Aorta (tissue), 5 donors: ENCODE data around the gene ARFGEF3. TPM values are rescaled to one million over a fixed set of nuclear protein-coding genes. Genes with fewer than 3 reads are reported as not detected.

Experiments used
- ATAC-seq: fragments of 200-7000 bp; cut with Tn5 transposase; one replicate; pipeline ENCODE4 v1.9.1; 2022; ENCODE audit warnings: moderate library complexity; ENCODE audit not compliant: low FRiP score
- DNase-seq, 2 donors: peaks; one replicate each; pipeline ENCODE4 v3.0.0-alpha.2; 2020
- H3K27ac ChIP-seq, 2 donors: one replicate each; pipeline ENCODE4 v1.5.1; 2013; ENCODE audit warnings: low read length in 2 of 2, mild to moderate bottlenecking in 2 of 2, moderate library complexity in 2 of 2, control low read depth in 1 of 2, inconsistent platforms in 1 of 2, low read depth in 1 of 2
- H3K27me3 ChIP-seq, 2 donors: one replicate each; pipeline ENCODE4 v1.6.1; 2013; ENCODE audit warnings: control low read depth in 1 of 2, low read length in 1 of 2, mild to moderate bottlenecking in 1 of 2, moderate library complexity in 1 of 2; ENCODE audit not compliant: insufficient read depth in 2 of 2, control insufficient read depth in 1 of 2
- H3K36me3 ChIP-seq, 2 donors: one replicate each; pipeline ENCODE4 v1.6.1; 2013; ENCODE audit warnings: control low read depth in 1 of 2, low read length in 1 of 2, mild to moderate bottlenecking in 1 of 2; ENCODE audit not compliant: insufficient read depth in 2 of 2, control insufficient read depth in 1 of 2
- H3K4me1 ChIP-seq, 2 donors: one replicate each; pipeline ENCODE4 v1.6.1; 2013; ENCODE audit warnings: low read length in 2 of 2, control low read depth in 1 of 2, mild to moderate bottlenecking in 1 of 2, moderate library complexity in 1 of 2; ENCODE audit not compliant: insufficient read depth in 2 of 2, control insufficient read depth in 1 of 2
- H3K4me3 ChIP-seq, 2 donors: one replicate each; pipeline ENCODE4 v1.5.1; 2013; ENCODE audit warnings: low read length in 2 of 2, control low read depth in 1 of 2, mild to moderate bottlenecking in 1 of 2
- H3K9me3 ChIP-seq: one replicate; pipeline ENCODE4 v1.6.1; 2013; ENCODE audit warnings: mild to moderate bottlenecking, low read length; ENCODE audit not compliant: control insufficient read depth
- WGBS, 2 donors: extraction: QIAGEN DNeasy Blood & Tissue Kit; methylation state at CpG; one replicate each; pipeline ENCODE4 v1.1.7; 2013; 5-methylcytosine and 5-hydroxymethylcytosine counted together
- intact Hi-C, 2 donors: fragments of 100-400 bp; cut with DNase I; formaldehyde crosslinking; loops; one replicate each; pipeline versions ENCODE4 v1.14.2 to v1.15.0; 2022
- polyA plus RNA-seq, 2 donors: library from polyadenylated mRNA; stranded (reverse); fragments of 200-250 nt; gene quantifications; one replicate each; pipeline ENCODE4 v1.2.3, GENCODE V29; 2013
- total RNA-seq, 2 donors: library from RNA; stranded (reverse); fragmentation: NEBNext Ultra II Directional; extraction: Animal tissue kit (Norgen Biotek cat#: 25700); gene quantifications; one replicate each; pipeline ENCODE4 v1.2.1, GENCODE V29; 2021
- donor health status: healthy with polysubstance abuse.
- donor health status: Bipolar disorder and iron deficiency.
- donor health status: DM: no; HTN: no; CAD: no.
- donor health status: DM: no; HTN: no; CAD: no.
- donor health status: DM: yes; HTN: yes; CAD: no.

ARFGEF3 gene
- total and polyA plus RNA-seq, 4 donors, result 0.10 to 2.5 (median 0.87) TPM

- peaks cover 0 to 6% of the 10 kb centered on the region in 2 donors for H3K4me1 ChIP-seq
- DNase-seq (no peak), ATAC-seq (no peak)
- no peak overlapping the region for H3K27ac ChIP-seq
- no peaks in the 10 kb centered on the region for H3K27me3 ChIP-seq
- WGBS, 2 donors, result 96 to 97% methylated on average over 3 of the region's 3 CpGs
- H3K9me3 ChIP-seq, result no peaks in the 10 kb centered on the region
- H3K36me3 ChIP-seq, result no peaks in the 10 kb centered on the region
- no peak overlapping the region for H3K4me3 ChIP-seq
- intact Hi-C loops, result no loop called here
Observed at GRCh38 chr6:138246650-138247440, 85.1 kb downstream of the ARFGEF3 start.

- WGBS, 2 donors, result 91 to 95% methylated on average over 7 of the region's 7 CpGs
- DNase-seq, result no peak
- Histone ChIP-seq H3K4me1 (peaks cover 0 to 6% of the 10 kb centered on the region in 2 donors), H3K9me3 (no peaks in the 10 kb centered on the region), H3K36me3 (no peaks in the 10 kb centered on the region), H3K27ac (no peak overlapping the region), H3K27me3 (no peaks in the 10 kb centered on the region), H3K4me3 (no peak overlapping the region)
- intact Hi-C loops, result no loop called here
- no peak for ATAC-seq
Observed at GRCh38 chr6:138248011-138248410, 86.3 kb downstream of the ARFGEF3 start.

GRCh38 chr6:138248878-138249277, 87.1 kb downstream of the ARFGEF3 start:
- H3K36me3 ChIP-seq, result no peaks in the 10 kb centered on the region
- H3K9me3 ChIP-seq, result no peaks in the 10 kb centered on the region
- H3K4me3 ChIP-seq, result no peak overlapping the region
- no peaks in the 10 kb centered on the region for H3K27me3 ChIP-seq
- H3K27ac ChIP-seq, result no peak overlapping the region
- ATAC-seq (no peak), DNase-seq (no peak)
- intact Hi-C loops, result no loop called here
- H3K4me1 ChIP-seq, result peaks cover 0 to 6% of the 10 kb centered on the region in 2 donors
- 69 to 81% methylated on average over 1 of the region's 1 CpG for WGBS, 2 donors

GRCh38 chr6:138250053-138250452, 88.3 kb downstream of the ARFGEF3 start:
- H3K4me3 ChIP-seq, result no peak overlapping the region
- WGBS, 2 donors, result 60 to 72% methylated on average over 4 of the region's 4 CpGs

GRCh38 chr6:138250513-138251247, 88.9 kb downstream of the ARFGEF3 start:
- ATAC-seq, result peak; percentile 75
- DNase-seq, result peak; percentile 71 to 76
- Histone ChIP-seq H3K4me3 (peak overlapping the region in 1 of 2 donors; percentile 43), H3K36me3 (no peaks in the 10 kb centered on the region), H3K4me1 (peaks cover 0 to 6% of the 10 kb centered on the region in 2 donors), H3K27me3 (no peaks in the 10 kb centered on the region), H3K27ac (peak overlapping the region in 1 of 2 donors; percentile 74), H3K9me3 (no peaks in the 10 kb centered on the region)
- WGBS, 2 donors, result 12 to 16% methylated on average over 16 of the region's 16 CpGs
- intact Hi-C loops, result no loop called here

More at GRCh38 chr6:138250053-138250452, 88.3 kb downstream of the ARFGEF3 start:
- no peak for DNase-seq
- intact Hi-C loops, result no loop called here
- peaks cover 0 to 6% of the 10 kb centered on the region in 2 donors for H3K4me1 ChIP-seq
- no peaks in the 10 kb centered on the region for H3K27me3 ChIP-seq
- no peaks in the 10 kb centered on the region for H3K36me3 ChIP-seq
- H3K9me3 ChIP-seq, result no peaks in the 10 kb centered on the region
- no peak overlapping the region for H3K27ac ChIP-seq
- no peak for ATAC-seq

GRCh38 chr6:138253731-138254130, 92.0 kb downstream of the ARFGEF3 start:
- Histone ChIP-seq H3K4me3 (no peak overlapping the region), H3K4me1 (peaks cover 0 to 6% of the 10 kb centered on the region in 2 donors), H3K27ac (no peak overlapping the region), H3K27me3 (no peaks in the 10 kb centered on the region), H3K9me3 (no peaks in the 10 kb centered on the region), H3K36me3 (no peaks in the 10 kb centered on the region)
- DNase-seq (no peak), ATAC-seq (no peak)
- intact Hi-C loops, result no loop called here
- WGBS, 2 donors, result 96 to 97% methylated on average over 11 of the region's 11 CpGs

GRCh38 chr6:138255443-138255842, 93.7 kb downstream of the ARFGEF3 start:
- WGBS, 2 donors, result 94 to 96% methylated on average over 20 of the region's 20 CpGs
- no peak overlapping the region for H3K27ac ChIP-seq
- no peak overlapping the region for H3K4me3 ChIP-seq
- H3K27me3 ChIP-seq, result no peaks in the 10 kb centered on the region
- DNase-seq, result no peak
- no peak for ATAC-seq
- no peaks in the 10 kb centered on the region for H3K9me3 ChIP-seq
- intact Hi-C loops, result no loop called here
- no peaks in the 10 kb centered on the region for H3K4me1 ChIP-seq
- no peaks in the 10 kb centered on the region for H3K36me3 ChIP-seq

- Histone ChIP-seq H3K27ac (no peak overlapping the region), H3K4me3 (no peak overlapping the region), H3K4me1 (no peaks in the 10 kb centered on the region), H3K36me3 (no peaks in the 10 kb centered on the region), H3K27me3 (no peaks in the 10 kb centered on the region), H3K9me3 (no peaks in the 10 kb centered on the region)
- 96 to 98% methylated on average over 1 of the region's 1 CpG for whole genome bisulfite sequencing, 2 donors
- DNase-seq (no peak), ATAC-seq (no peak)
- intact Hi-C loops, result no loop called here
Observed at GRCh38 chr6:138257638-138258040, 95.9 kb downstream of the ARFGEF3 start.
